Activated CD4-positive, alpha-beta T cell treated with anti-CD3 and anti-CD28 coated beads for 36 hours (primary cell): ENCODE results near the gene RTL10. TPM values are rescaled to one million over a fixed set of nuclear protein-coding genes. Genes with fewer than 3 reads are reported as not detected.

ENCODE experiments used
- ATAC-seq: fragments of 200-7000 bp; cut with Tn5 transposase; one replicate; pipeline ENCODE4 v1.10.0; 2021; ENCODE audit warnings: mild to moderate bottlenecking, moderate library complexity
- CTCF ChIA-PET: fragments of 350-600 bp; sonication (Branson Sonifier 250); formaldehyde crosslinking; loops from one replicate; lab custom pipeline; 2021; ENCODE audit warnings: antibody characterized with exemption; lab: Charles Lee
- POLR2A ChIA-PET: fragments of 350-600 bp; sonication (Branson Sonifier 250); formaldehyde crosslinking; loops from one replicate; lab custom pipeline; 2021; ENCODE audit warnings: antibody characterized with exemption, inconsistent platforms; lab: Charles Lee
- DNase-seq: peaks from one replicate; pipeline ENCODE4 v3.0.0-alpha.2; 2020
- H3K27ac Mint-ChIP-seq: one replicate; pipeline ENCODE4 v1.8.0; 2021; ENCODE audit warnings: mixed read lengths
- H3K27me3 Mint-ChIP-seq: one replicate; pipeline ENCODE4 v1.8.0; 2021; ENCODE audit warnings: mixed read lengths
- H3K36me3 Mint-ChIP-seq: one replicate; pipeline ENCODE4 v1.8.0; 2021; ENCODE audit warnings: low read depth, mixed read lengths
- H3K4me1 Mint-ChIP-seq: one replicate; pipeline ENCODE4 v1.8.0; 2021; ENCODE audit warnings: mixed read lengths
- H3K4me3 Mint-ChIP-seq: one replicate; pipeline ENCODE4 v1.8.0; 2021; ENCODE audit warnings: mild to moderate bottlenecking, moderate library complexity, mixed read lengths
- H3K9me3 Mint-ChIP-seq: one replicate; pipeline ENCODE4 v1.8.0; 2021; ENCODE audit warnings: low read depth, mixed read lengths
- intact Hi-C, 2 experiments: fragments of 100-400 bp; cut with DNase I in 1 of 2; cut with micrococcal nuclease in 1 of 2; formaldehyde crosslinking; loops; one replicate each; pipeline versions ENCODE4 v1.14.2 to v1.15.1; 2022 to 2024; cut with DNase I, micrococcal nuclease
- total RNA-seq, 2 experiments: library from RNA; stranded (reverse); gene quantifications; one replicate each; pipeline ENCODE4 v1.2.3, GENCODE V29; 2021

The RTL10 gene
- total RNA-seq, 2 experiments from 2014 or later, result 14.9 to 15.6 TPM

DNA sequence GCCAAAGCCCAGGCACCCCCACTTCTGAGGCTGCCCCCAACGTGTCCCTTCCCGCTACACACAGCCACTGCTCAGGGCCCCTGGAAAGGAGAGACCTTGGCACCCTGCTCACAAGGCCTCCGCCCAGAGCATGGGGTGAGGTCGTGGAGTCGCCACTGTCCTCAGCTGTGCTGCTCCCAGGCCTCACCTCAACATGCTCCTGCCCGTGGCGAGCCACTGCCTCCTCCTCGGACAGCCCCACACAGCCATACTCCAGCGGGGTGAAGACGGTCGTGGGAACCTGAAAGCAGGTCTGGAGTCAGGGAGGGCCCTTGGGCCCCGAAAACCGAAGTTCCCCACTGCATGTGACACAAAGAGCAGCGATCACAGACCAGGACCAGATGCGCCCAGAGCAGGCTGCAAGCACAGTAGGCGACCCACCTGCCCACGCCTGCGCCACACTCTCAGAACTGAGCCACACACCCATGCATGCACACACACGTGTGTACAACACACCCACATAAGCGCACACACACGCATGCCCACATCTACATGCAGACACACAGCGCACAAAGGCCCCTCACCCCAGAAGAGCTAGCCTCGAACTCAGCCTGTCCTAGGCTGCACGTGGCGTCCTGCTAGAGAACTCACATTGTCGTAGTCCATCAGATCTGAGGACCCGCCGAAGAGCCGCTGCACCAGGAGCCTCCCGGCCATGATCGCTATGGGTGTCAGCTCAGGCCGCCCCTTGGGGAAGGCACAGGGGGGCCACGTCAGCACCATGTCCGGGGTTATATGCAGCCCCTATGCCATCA, 25.5 kb upstream of the RTL10 start:
- H3K27me3 Mint-ChIP-seq, result no peaks in the 10 kb centered on the region
- ATAC-seq (no peak), DNase-seq (peak; percentile 3)
- H3K9me3 Mint-ChIP-seq, result no peaks in the 10 kb centered on the region
- H3K4me1 Mint-ChIP-seq, result peaks cover 3% of the 10 kb centered on the region
- no peaks in the 10 kb centered on the region for H3K36me3 Mint-ChIP-seq
- no peak overlapping the region for H3K4me3 Mint-ChIP-seq
- ChIA-PET POLR2A (no interaction called here), CTCF (interaction anchor here (0.7 kb wide), 1 partner anchor 25 kb away, joined by 3 read pairs; no protein-coding TSS in a partner anchor)
- intact Hi-C loops, result no loop called here
- no peak overlapping the region for H3K27ac Mint-ChIP-seq

DNA sequence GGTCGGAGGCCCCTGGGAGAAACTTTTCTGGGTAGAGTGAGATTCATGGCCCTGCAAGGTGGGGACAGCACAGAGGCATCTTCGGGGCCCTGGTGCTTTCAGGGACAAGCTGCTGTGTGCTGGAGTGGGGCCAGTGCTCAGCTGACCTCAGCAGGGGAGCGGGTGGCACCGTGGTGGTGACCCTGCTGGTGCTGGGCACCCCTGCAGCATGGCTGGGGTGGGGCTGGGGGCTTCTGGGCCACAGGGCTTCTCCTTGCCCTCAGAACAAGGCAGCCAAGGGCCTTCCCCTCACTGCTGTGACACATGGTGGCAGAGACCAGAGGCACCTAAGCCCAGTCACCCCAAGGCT, 24.9 kb upstream of the RTL10 start:
- no peak overlapping the region for H3K4me3 Mint-ChIP-seq
- no peaks in the 10 kb centered on the region for H3K9me3 Mint-ChIP-seq
- H3K27ac Mint-ChIP-seq, result no peak overlapping the region
- CTCF ChIA-PET, result interaction anchor here (0.7 kb wide), 1 partner anchor 24 kb away, joined by 3 read pairs; no protein-coding TSS in a partner anchor
- POLR2A ChIA-PET, result no interaction called here
- peaks cover 6% of the 10 kb centered on the region for H3K4me1 Mint-ChIP-seq
- no peaks in the 10 kb centered on the region for H3K36me3 Mint-ChIP-seq
- peak; percentile 1 for DNase-seq
- no peak for ATAC-seq
- intact Hi-C loops, result no loop called here
- H3K27me3 Mint-ChIP-seq, result no peaks in the 10 kb centered on the region

DNA sequence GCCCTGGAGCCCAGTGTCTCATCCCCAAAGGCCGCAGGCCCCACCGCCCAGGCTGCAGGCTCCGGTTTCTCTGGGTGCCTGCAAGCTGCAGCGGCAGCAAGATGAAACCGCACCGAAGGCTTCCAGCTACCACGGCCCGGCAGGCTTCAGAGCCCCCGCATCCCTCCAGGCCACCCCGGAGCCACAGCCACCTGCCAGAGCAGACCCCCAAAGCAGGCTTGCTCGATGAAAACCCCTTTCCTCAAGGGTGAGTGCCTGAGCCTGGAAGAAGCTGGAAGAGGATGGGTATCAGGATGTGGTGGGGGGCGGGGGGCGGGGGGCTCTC, 24.5 kb upstream of the RTL10 start:
- POLR2A ChIA-PET, result no interaction called here
- no peaks in the 10 kb centered on the region for H3K36me3 Mint-ChIP-seq
- no peak overlapping the region for H3K27ac Mint-ChIP-seq
- no peaks in the 10 kb centered on the region for H3K9me3 Mint-ChIP-seq
- CTCF ChIA-PET, result no interaction called here
- no peaks in the 10 kb centered on the region for H3K27me3 Mint-ChIP-seq
- ATAC-seq (no peak), DNase-seq (no peak)
- H3K4me3 Mint-ChIP-seq, result no peak overlapping the region
- peaks cover 8% of the 10 kb centered on the region for H3K4me1 Mint-ChIP-seq
- intact Hi-C loops, result no loop called here

DNA sequence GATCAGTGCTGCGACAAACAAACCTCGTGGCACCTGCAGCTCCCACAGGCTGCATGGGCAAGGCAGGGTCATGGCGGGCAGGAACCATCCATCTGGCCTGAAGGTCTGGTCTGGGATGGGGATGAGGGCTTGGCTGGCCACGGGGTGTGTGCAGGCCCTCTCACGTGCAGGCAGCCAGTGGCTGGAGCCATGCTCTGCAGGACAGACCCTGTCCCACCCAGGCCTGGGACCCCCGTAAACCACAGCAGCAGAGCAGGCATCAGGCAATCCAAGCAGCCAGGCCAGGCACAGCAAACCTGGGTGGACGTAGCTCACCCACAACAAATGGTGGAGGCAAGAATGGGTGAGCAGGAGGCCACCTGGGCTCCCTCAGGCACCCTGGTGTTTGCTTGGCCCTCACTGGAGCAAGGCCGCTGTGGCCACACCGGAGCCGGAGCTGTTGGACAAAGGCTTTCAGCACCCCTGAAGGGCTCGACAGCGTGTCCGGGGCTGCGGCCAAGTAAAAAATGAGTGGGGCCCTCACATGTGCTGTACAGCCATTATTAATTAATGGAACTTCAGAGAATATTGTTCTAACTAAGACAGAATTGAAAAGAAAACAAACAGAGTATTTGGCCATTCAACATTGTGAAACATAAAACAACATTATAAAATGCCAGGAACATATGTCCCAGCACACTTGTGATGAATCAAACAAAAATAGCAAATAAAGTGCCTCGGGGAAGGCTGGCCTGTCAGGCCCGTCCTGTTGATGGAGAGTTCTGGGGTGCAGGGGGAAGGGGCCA, 24.0 kb upstream of the RTL10 start:
- ATAC-seq, result no peak
- Mint-ChIP-seq H3K4me1 (peaks cover 10% of the 10 kb centered on the region), H3K4me3 (no peak overlapping the region), H3K9me3 (no peaks in the 10 kb centered on the region), H3K36me3 (no peaks in the 10 kb centered on the region), H3K27ac (no peak overlapping the region), H3K27me3 (no peaks in the 10 kb centered on the region)
- intact Hi-C loops, result no loop called here
- peak; percentile 1 for DNase-seq
- CTCF ChIA-PET, result no interaction called here
- POLR2A ChIA-PET, result no interaction called here

DNA sequence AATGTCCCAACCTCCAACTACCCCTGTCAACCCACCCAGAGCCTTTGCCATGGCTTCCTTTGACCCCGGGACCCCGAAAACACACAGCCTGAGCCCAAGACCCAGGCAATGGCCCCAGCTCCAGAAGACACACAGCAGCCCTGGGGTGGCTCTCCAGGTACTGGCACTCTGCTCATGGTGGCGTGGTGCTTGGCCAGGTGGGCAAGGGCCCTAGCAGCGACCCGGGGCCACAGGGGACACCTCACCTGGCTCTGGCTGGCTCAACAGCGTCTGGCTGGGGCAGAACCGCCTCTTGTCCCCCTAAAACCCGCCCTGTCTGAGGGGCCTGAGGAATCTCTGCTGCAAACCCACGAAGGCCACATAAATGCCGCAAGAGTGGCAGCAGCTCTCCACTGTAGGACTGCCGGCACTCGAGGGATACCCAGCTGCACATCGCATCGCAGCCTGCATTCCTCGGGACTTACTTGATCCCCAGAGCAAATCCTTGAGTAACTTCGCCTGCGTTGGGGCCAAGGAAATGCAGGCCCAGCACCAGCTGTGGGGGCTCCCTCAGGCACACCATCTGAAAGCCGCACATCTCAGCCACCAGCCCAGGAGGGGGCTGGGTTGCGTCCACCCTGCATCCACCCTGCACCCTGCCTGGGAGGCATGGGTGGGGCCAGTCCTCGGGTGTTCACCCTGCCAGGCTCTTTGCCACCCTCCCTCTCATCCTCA, 23.1 kb upstream of the RTL10 start:
- H3K4me1 Mint-ChIP-seq, result peaks cover 10% of the 10 kb centered on the region
- no peaks in the 10 kb centered on the region for H3K27me3 Mint-ChIP-seq
- intact Hi-C loops, result no loop called here
- POLR2A ChIA-PET, result no interaction called here
- CTCF ChIA-PET, result no interaction called here
- DNase-seq (no peak), ATAC-seq (no peak)
- H3K36me3 Mint-ChIP-seq, result no peaks in the 10 kb centered on the region
- no peak overlapping the region for H3K4me3 Mint-ChIP-seq
- H3K9me3 Mint-ChIP-seq, result no peaks in the 10 kb centered on the region
- no peak overlapping the region for H3K27ac Mint-ChIP-seq

DNA sequence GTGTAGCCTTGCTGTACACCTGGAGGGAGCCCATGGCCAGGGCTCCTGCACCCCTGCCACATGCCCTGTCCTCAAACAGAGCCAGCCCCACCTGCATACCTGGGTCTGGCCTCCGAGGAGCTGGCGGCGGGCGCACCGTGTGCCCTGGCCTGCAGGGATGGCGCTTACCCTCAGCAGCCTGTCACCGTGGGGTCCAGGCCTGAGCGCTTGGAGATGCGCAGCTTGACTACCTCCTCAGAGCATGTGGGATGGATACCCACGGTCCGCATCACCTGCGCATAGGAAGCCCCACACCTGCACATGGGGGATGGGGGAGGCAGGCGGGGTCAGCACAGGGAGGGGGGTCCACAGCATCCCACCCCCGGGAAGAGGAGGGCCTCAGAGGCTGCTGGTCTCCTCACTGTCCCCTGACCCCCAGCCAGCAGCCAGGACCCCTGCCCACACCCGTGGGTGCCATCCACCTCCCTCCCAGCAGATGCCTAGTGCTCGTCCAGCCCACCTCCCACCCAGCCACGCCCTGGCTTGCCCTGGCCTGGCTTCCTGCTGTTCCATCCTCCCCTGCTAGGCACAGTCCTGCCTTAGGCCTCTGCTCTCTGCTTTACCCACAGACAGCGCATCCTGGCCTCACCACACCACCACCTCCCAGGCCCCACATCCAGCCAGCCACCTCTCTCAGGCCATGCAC, 22.4 kb upstream of the RTL10 start:
- DNase-seq (peak; percentile 2), ATAC-seq (no peak)
- no peaks in the 10 kb centered on the region for H3K36me3 Mint-ChIP-seq
- intact Hi-C loops, result no loop called here
- H3K4me1 Mint-ChIP-seq, result peaks cover 10% of the 10 kb centered on the region
- POLR2A ChIA-PET, result no interaction called here
- CTCF ChIA-PET, result no interaction called here
- H3K27ac Mint-ChIP-seq, result no peak overlapping the region
- H3K4me3 Mint-ChIP-seq, result no peak overlapping the region
- H3K9me3 Mint-ChIP-seq, result no peaks in the 10 kb centered on the region
- H3K27me3 Mint-ChIP-seq, result no peaks in the 10 kb centered on the region

DNA sequence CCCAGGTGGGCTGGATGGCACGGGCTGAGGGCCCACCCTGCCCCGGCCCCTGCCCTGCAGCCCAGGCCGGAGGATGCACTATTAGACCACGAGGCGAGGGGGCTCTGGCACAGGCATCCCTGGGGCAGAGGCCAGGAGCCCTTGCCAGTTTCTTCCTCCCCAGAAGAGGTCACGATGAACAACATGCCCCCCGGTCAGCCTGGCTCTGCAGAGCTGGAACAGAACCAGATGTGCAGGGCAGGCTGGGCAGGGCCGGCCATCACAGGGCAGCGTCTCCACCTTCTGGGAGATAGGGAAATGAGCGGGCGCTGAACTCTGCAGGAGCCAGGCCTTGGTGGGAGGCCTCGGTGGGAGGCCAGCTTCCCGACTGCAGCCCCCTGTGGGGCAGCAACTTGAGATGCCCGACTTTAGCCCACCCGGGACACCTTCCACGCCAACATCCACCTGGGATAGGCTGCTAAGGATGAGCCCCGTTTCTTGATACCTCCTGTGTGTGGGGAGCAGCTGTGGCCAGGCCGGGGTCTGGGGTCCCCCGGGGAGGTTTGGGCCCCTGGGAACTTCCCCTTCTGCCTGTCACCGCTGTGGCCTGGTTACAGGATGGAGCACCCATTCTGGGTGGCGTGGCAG, 21.8 kb upstream of the RTL10 start:
- ChIA-PET POLR2A (interaction anchor here (1.0 kb wide), 1 partner anchor 21 kb away, joined by 3 read pairs; no protein-coding TSS in a partner anchor), CTCF (no interaction called here)
- Mint-ChIP-seq H3K9me3 (no peaks in the 10 kb centered on the region), H3K4me1 (peaks cover 10% of the 10 kb centered on the region), H3K27ac (no peak overlapping the region), H3K36me3 (no peaks in the 10 kb centered on the region), H3K27me3 (no peaks in the 10 kb centered on the region), H3K4me3 (no peak overlapping the region)
- intact Hi-C loops, result no loop called here
- no peak for DNase-seq
- no peak for ATAC-seq

DNA sequence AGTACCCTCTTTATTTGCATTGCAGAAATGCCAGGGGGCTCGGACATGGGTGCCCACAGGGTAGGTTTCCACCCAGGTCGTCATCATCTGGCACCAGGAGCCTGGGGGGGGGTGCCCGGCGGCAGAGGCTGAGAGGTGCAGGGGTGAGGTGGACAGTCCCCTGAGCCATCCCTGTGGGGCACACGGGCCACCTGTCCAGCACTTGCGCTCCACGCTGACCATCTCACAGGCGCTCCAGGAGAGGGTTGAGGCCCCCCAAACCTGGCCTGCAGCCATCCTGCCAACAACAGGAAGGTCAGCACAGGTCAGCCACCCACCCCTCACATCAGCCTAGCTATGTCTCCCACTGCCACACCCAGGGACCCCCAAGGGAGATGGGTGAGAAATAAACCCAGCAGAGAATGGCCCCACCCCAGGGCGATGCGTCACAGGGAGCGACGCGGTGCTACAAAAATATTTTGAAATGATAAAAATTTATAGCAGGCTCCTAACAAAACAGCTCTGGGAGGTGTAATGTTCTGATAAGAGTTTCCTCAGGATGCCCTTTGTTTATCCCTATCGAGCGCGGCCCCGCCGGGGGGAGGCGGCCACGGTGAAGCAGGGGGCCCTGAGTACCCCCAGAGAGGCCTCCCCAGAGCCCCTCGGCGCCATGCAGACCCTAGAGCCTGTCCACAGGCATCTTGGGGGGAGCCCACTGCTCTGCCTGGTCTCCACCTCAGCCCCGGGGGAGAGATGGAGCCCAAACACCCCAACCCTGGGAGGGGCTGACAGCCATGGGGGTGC, 21.0 kb upstream of the RTL10 start:
- Mint-ChIP-seq H3K27me3 (no peaks in the 10 kb centered on the region), H3K4me3 (no peak overlapping the region), H3K4me1 (peaks cover 10% of the 10 kb centered on the region), H3K36me3 (no peaks in the 10 kb centered on the region), H3K9me3 (no peaks in the 10 kb centered on the region), H3K27ac (no peak overlapping the region)
- DNase-seq, result peak; percentile 2
- POLR2A ChIA-PET, result interaction anchor here (1.0 kb wide), 1 partner anchor 20 kb away, joined by 3 read pairs; no protein-coding TSS in a partner anchor
- intact Hi-C loops, result no loop called here
- no peak for ATAC-seq
- CTCF ChIA-PET, result no interaction called here

DNA sequence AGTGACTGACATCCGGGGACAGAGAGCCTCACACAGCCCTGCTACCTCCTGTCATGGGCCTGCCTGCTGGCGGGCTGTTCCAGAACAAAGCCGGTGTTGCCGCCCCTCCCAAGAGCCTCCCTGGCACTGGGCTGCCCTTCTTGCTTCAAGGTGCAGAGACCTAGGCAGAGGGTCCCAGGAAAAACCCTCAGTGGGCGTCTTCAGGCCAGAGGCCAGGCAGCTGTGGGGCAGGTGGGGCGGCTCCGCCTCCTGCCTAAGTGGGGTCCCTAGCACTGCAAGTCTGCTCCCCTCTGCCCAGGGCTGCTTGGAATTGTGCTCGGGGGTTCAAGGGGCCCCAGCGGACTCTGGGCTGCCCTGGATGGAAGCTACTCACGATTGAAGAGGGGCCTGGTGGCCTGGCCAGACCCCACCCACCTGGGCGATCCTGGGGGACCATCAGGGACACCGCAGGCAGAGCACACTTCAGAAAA, 20.4 kb upstream of the RTL10 start:
- ATAC-seq (no peak), DNase-seq (no peak)
- H3K9me3 Mint-ChIP-seq, result no peaks in the 10 kb centered on the region
- no peaks in the 10 kb centered on the region for H3K36me3 Mint-ChIP-seq
- ChIA-PET POLR2A (interaction anchor here (1.0 kb wide), 1 partner anchor 20 kb away, joined by 3 read pairs; no protein-coding TSS in a partner anchor), CTCF (no interaction called here)
- H3K27me3 Mint-ChIP-seq, result no peaks in the 10 kb centered on the region
- intact Hi-C loops, result no loop called here
- H3K27ac Mint-ChIP-seq, result no peak overlapping the region
- H3K4me1 Mint-ChIP-seq, result peaks cover 10% of the 10 kb centered on the region
- no peak overlapping the region for H3K4me3 Mint-ChIP-seq

DNA sequence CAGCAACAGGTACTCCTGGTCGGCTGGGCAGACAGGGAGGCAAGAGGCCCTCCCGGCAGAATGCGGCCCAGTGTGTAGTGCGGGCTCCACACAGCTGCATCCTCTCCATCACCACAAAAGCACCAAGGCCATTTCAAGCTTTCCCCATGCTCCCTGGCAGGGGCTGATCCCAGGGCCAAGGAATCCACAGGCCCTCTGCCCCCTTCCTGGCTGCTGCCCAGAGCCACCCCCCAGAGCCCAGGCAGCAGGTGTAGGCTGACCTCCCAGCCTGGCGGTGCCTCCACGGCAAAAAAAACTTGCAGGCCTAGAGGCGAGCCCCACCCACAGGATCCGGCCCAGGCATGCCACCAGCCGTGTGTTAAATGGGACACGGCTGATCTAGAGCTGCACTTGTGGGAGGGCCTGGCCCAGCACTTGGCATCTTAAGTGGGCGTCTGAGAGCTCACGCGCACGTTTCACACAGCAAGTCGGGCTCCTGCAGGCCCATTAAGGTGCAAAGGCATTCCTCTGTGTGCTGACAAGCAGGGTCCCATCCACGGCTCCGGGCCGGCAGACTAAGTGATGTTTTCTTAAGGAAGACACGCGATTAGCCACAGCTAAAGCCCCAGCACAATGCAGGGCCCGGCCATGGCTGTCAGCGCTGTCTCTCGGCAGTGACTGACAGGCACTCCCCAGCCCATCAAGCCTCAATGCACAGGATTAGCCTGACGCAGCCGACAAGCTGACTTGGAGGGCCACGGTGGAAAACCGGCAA, 19.8 kb upstream of the RTL10 start:
- no peak overlapping the region for H3K27ac Mint-ChIP-seq
- H3K4me1 Mint-ChIP-seq, result peaks cover 10% of the 10 kb centered on the region
- DNase-seq (peak; percentile 61), ATAC-seq (peak; percentile 78)
- CTCF ChIA-PET, result no interaction called here
- intact Hi-C loops, result loop anchor here in 1 of 2 experiments (1.0 kb wide), 1 partner anchor 17 kb away; no protein-coding TSS in a partner anchor
- H3K36me3 Mint-ChIP-seq, result no peaks in the 10 kb centered on the region
- POLR2A ChIA-PET, result no interaction called here
- no peaks in the 10 kb centered on the region for H3K9me3 Mint-ChIP-seq
- H3K4me3 Mint-ChIP-seq, result no peak overlapping the region
- no peaks in the 10 kb centered on the region for H3K27me3 Mint-ChIP-seq
